ENCODE measurements around the gene DLAT.
A peak's percentile ranks its signal among the peaks of the same experiment; 100 is the strongest.

Gene DLAT

GRCh38 chr11:112024773-112025678 is at the start of gene DLAT:
Gene DLAT (plus strand): TSS chr11:112025408. CDS start chr11:112025473, 65 bp downstream.
- Histone ChIP-seq H3K79me2 (ENCODE audit: low read length) (peaks cover 31% of the 10 kb centered on the region), H3K4me1 (ENCODE audit: low read length) (peaks cover 26% of the 10 kb centered on the region), H3K9ac (ENCODE audit: low read length) (peak within 1 kb of the TSS; percentile 80), H3K4me2 (ENCODE audit: low read length) (peak within 1 kb of the TSS; percentile 95), H4K20me1 (ENCODE audit: insufficient read depth, low read length) (no peaks in the 10 kb centered on the region), H3K27me3 (ENCODE audit: low read depth, low read length) (no peaks in the 10 kb centered on the region), H3K9me3 (ENCODE audit: insufficient read depth, low read length) (no peaks in the 10 kb centered on the region), H2AFZ (ENCODE audit: low read depth, low read length) (peak within 1 kb of the TSS; percentile 12), H3K4me3 (ENCODE audit: low read length) (peak within 1 kb of the TSS; percentile 98), H3K27ac (ENCODE audit: low read length) (peak within 1 kb of the TSS; percentile 98), H3K36me3 (replicated peaks; ENCODE audit: low read depth, low read length) (peaks cover 45% of the 10 kb centered on the region)
- TF ChIP-seq EZH2phosphoT487 (IDR thresholded peaks at IDR 0.05; ENCODE audit: low read depth) (no peak), CTCF (IDR thresholded peaks at IDR 0.05; ENCODE audit: low read depth, low read length) (no peak)

GRCh38 chr11:111976119-111976766 is 49.0 kb upstream of the DLAT start:
- H3K4me1 ChIP-seq (ENCODE audit: low read length) = peaks cover 9% of the 10 kb centered on the region
- no peak overlapping the region for H3K4me2 ChIP-seq (ENCODE audit: low read length)
- H2AFZ ChIP-seq (ENCODE audit: low read depth, low read length) = no peak overlapping the region
- no peak overlapping the region for H3K9ac ChIP-seq (ENCODE audit: low read length)
- peaks cover 20% of the 10 kb centered on the region for H3K36me3 ChIP-seq (replicated peaks; ENCODE audit: low read depth, low read length)
- no peaks in the 10 kb centered on the region for H4K20me1 ChIP-seq (ENCODE audit: insufficient read depth, low read length)
- no peaks in the 10 kb centered on the region for H3K27me3 ChIP-seq (ENCODE audit: low read depth, low read length)
- no peaks in the 10 kb centered on the region for H3K9me3 ChIP-seq (ENCODE audit: insufficient read depth, low read length)
- no peak for TF ChIP-seq EZH2phosphoT487 (IDR thresholded peaks at IDR 0.05; ENCODE audit: low read depth)
- no peak for TF ChIP-seq CTCF (IDR thresholded peaks at IDR 0.05; ENCODE audit: low read depth, low read length)
- no peak overlapping the region for H3K27ac ChIP-seq (ENCODE audit: low read length)
- H3K4me3 ChIP-seq (ENCODE audit: low read length) = no peak overlapping the region
- H3K79me2 ChIP-seq (ENCODE audit: low read length) = no peaks in the 10 kb centered on the region

- Histone ChIP-seq H3K4me2 (ENCODE audit: low read length) (no peak overlapping the region), H2AFZ (ENCODE audit: low read depth, low read length) (no peak overlapping the region), H3K4me1 (ENCODE audit: low read length) (peaks cover 9% of the 10 kb centered on the region), H3K79me2 (ENCODE audit: low read length) (no peaks in the 10 kb centered on the region), H3K27ac (ENCODE audit: low read length) (no peak overlapping the region), H3K4me3 (ENCODE audit: low read length) (no peak overlapping the region), H3K27me3 (ENCODE audit: low read depth, low read length) (no peaks in the 10 kb centered on the region), H3K9me3 (ENCODE audit: insufficient read depth, low read length) (no peaks in the 10 kb centered on the region), H3K9ac (ENCODE audit: low read length) (no peak overlapping the region), H3K36me3 (replicated peaks; ENCODE audit: low read depth, low read length) (peaks cover 22% of the 10 kb centered on the region), H4K20me1 (ENCODE audit: insufficient read depth, low read length) (no peaks in the 10 kb centered on the region)
- TF ChIP-seq EZH2phosphoT487 (IDR thresholded peaks at IDR 0.05; ENCODE audit: low read depth) (no peak), CTCF (IDR thresholded peaks at IDR 0.05; ENCODE audit: low read depth, low read length) (no peak)
These were observed 48.5 kb upstream of the DLAT start for GRCh38 chr11:111976767-111977145.
